SK-N-SH treated with all-trans-retinoic acid at 6 μM for 48 hours (cell line): ENCODE results near the gene HMGN4.
A peak's percentile ranks its signal among the peaks of the same experiment; 100 is the strongest.
"Not testable (repeated sequence)": the region's sequence is repeated elsewhere in the genome, so short reads cannot be mapped to it uniquely, and the experiment has no call there.

ENCODE experiments used
- ATAC-seq: fragments of 200-7000 bp; cut with Tn5 transposase; 3 replicates; pipeline ENCODE4 v1.9.1; 2020; ENCODE audit warnings: mild to moderate bottlenecking, moderate library complexity
- ARNTL ChIP-seq: fragments of 450-650 bp; formaldehyde crosslinking; IDR thresholded peaks from 2 replicates; pipeline ENCODE4 v1.5.0; 2020; ENCODE audit warnings: low read depth, mild to moderate bottlenecking, moderate library complexity, borderline replicate concordance
- BACH2 ChIP-seq: fragments of 250-450 bp; sonication (Bioruptor Pico); IDR thresholded peaks from 2 replicates; pipeline ENCODE4 v1.9.0; 2021; ENCODE audit warnings: mild to moderate bottlenecking, borderline replicate concordance
- CSRNP3 ChIP-seq: fragments of 250-450 bp; sonication (Bioruptor Pico); IDR thresholded peaks from 2 replicates; pipeline ENCODE4 v1.5.1; 2021; ENCODE audit warnings: mild to moderate bottlenecking, moderate library complexity
- GLIS3 ChIP-seq: fragments of 250-450 bp; sonication (Bioruptor Pico); IDR thresholded peaks from 2 replicates; pipeline ENCODE4 v1.5.0; 2020; ENCODE audit warnings: mild to moderate bottlenecking, moderate library complexity
- ISL1 ChIP-seq: fragments of 250-450 bp; sonication (Bioruptor Pico); IDR thresholded peaks from 2 replicates; pipeline ENCODE4 v2.1.2; 2022; ENCODE audit warnings: mild to moderate bottlenecking, moderate library complexity
- OSR1 ChIP-seq: fragments of 250-450 bp; sonication (Bioruptor Pico); IDR thresholded peaks from 2 replicates; pipeline ENCODE4 v1.8.0; 2022; ENCODE audit warnings: moderate library complexity, mild to moderate bottlenecking, inconsistent platforms
- PATZ1 ChIP-seq: fragments of 250-450 bp; sonication (Bioruptor Pico); IDR thresholded peaks from 2 replicates; pipeline ENCODE4 v1.8.0; 2020; ENCODE audit warnings: mild to moderate bottlenecking, moderate library complexity, borderline replicate concordance
- PPARA ChIP-seq: fragments of 250-450 bp; sonication (Bioruptor Pico); IDR thresholded peaks from 2 replicates; pipeline ENCODE4 v1.5.0; 2020; ENCODE audit warnings: mild to moderate bottlenecking, borderline replicate concordance
- TCF4 ChIP-seq: fragments of 250-450 bp; sonication (Bioruptor Pico); IDR thresholded peaks from 2 replicates; pipeline ENCODE4 v1.8.0; 2021; ENCODE audit warnings: mild to moderate bottlenecking, moderate library complexity, borderline replicate concordance
- TOX ChIP-seq: fragments of 250-450 bp; sonication (Bioruptor Pico); IDR thresholded peaks from 2 replicates; pipeline ENCODE4 v1.8.0; 2021; ENCODE audit warnings: mild to moderate bottlenecking, moderate library complexity, borderline replicate concordance
- TSHZ2 ChIP-seq: fragments of 250-450 bp; sonication (Bioruptor Pico); IDR thresholded peaks from 2 replicates; pipeline ENCODE4 v1.5.0; 2020; ENCODE audit warnings: mild to moderate bottlenecking, moderate library complexity
- ZFP3 ChIP-seq: fragments of 250-450 bp; sonication (Bioruptor Pico); IDR thresholded peaks from 2 replicates; pipeline ENCODE4 v1.5.0; 2020; ENCODE audit warnings: mild to moderate bottlenecking, moderate library complexity

HMGN4 gene

GRCh38 chr6:26520237-26520849 lies 17.8 kb upstream of the HMGN4 start:
- peak; percentile 6; the same call in 2 of the 3 replicates for ATAC-seq

GRCh38 chr6:26520850-26521599 lies 17.1 kb upstream of the HMGN4 start:
- TF ChIP-seq TOX (CRISPR knock-in tag) (no peak), PATZ1 (CRISPR knock-in tag) (no peak)
- peak; percentile 95 for ATAC-seq

More at GRCh38 chr6:26520237-26520849, 17.8 kb upstream of the HMGN4 start:
- TF ChIP-seq BACH2 (CRISPR knock-in tag) (0 out of 2 replicates have a peak, but pooled peaks have one; percentile 67), ZFP3 (CRISPR knock-in tag) (peak; percentile 69), PATZ1 (CRISPR knock-in tag) (no peak), OSR1 (CRISPR knock-in tag) (no peak)

GRCh38 chr6:26521600-26522391 lies 16.4 kb upstream of the HMGN4 start:
- TF ChIP-seq ZFP3 (CRISPR knock-in tag) = no peak
- no peak for TF ChIP-seq BACH2 (CRISPR knock-in tag)
- TF ChIP-seq PPARA = no peak
- TF ChIP-seq GLIS3 (CRISPR knock-in tag) = no peak
- TF ChIP-seq TSHZ2 (CRISPR knock-in tag) = no peak
- TF ChIP-seq OSR1 (CRISPR knock-in tag) = no peak
- TF ChIP-seq CSRNP3 (CRISPR knock-in tag) = no peak
- TF ChIP-seq TCF4 (CRISPR knock-in tag) = no peak
- no peak for TF ChIP-seq TOX (CRISPR knock-in tag)
- TF ChIP-seq ARNTL (CRISPR knock-in tag) = no peak
- no peak for TF ChIP-seq ISL1 (CRISPR knock-in tag)
- TF ChIP-seq, all 23 proteins: peak for 0
- peak; percentile 89 for ATAC-seq

GRCh38 chr6:26522486-26523228 lies 15.5 kb upstream of the HMGN4 start:
- ATAC-seq = not testable (repeated sequence)

GRCh38 chr6:26524314-26524713 lies 13.9 kb upstream of the HMGN4 start:
- ATAC-seq = not testable (repeated sequence)
